HEK293 (cell line): ENCODE measurements around the gene SEC24B.

Experiments
- CTCF ChIA-PET: fragments of 350-600 bp; formaldehyde crosslinking; extraction: SDS; loops from one replicate; lab custom pipeline; 2021; ENCODE audit warnings: antibody characterized with exemption; lab: Yijun Ruan, JAX
- POLR2A ChIA-PET: fragments of 300-600 bp; formaldehyde crosslinking; extraction: SDS; loops from one replicate; lab custom pipeline; 2020; ENCODE audit warnings: antibody characterized with exemption, inconsistent platforms; lab: Yijun Ruan, JAX
- H3K27ac ChIP-seq: fragments of 200-500 bp; sonication (Bioruptor generic); 2 replicates; pipeline ENCODE4 v1.5.1; 2014; ENCODE audit warnings: low read depth, low read length, control low read depth, inconsistent platforms; ENCODE audit errors: extremely low read depth
- H3K36me3 ChIP-seq, 2 experiments: fragments of 200-500 bp in 1 of 2; sonication (Bioruptor generic) in 1 of 2; 1 replicate in 1 of 2; 2 replicates in 1 of 2; pipeline ENCODE4 v1.5.1; 2014 to 2017; ENCODE audit warnings: inconsistent platforms in 2 of 2, low read length in 2 of 2; ENCODE audit not compliant: control insufficient read depth in 2 of 2, insufficient read depth in 1 of 2
- H3K4me1 ChIP-seq: fragments of 200-500 bp; sonication (Bioruptor generic); 2 replicates; pipeline ENCODE4 v1.5.1; 2014; ENCODE audit warnings: mild to moderate bottlenecking, low read length, inconsistent platforms; ENCODE audit not compliant: control insufficient read depth, insufficient read depth
- H3K4me3 ChIP-seq: 2 replicates; pipeline ENCODE4 v1.5.1; 2011; ENCODE audit warnings: low read depth, mild to moderate bottlenecking, control low read depth, low read length, moderate library complexity
- H3K9me3 ChIP-seq: fragments of 200-500 bp; sonication (Bioruptor generic); 2 replicates; pipeline ENCODE4 v1.5.1; 2014; ENCODE audit warnings: low read depth, low read length, inconsistent platforms; ENCODE audit not compliant: control insufficient read depth, insufficient read depth
- BCL11B ChIP-seq: fragments of 450-650 bp; formaldehyde crosslinking; IDR thresholded peaks from 2 replicates; pipeline ENCODE4 v1.5.1; 2016; ENCODE audit warnings: low read depth, missing biosample characterization, missing genetic modification characterization
- KLF7 ChIP-seq: fragments of 450-650 bp; formaldehyde crosslinking; IDR thresholded peaks from 2 replicates; pipeline ENCODE4 v1.5.1; 2016; ENCODE audit warnings: missing biosample characterization, missing genetic modification characterization, borderline replicate concordance
- OSR2 ChIP-seq: fragments of 450-650 bp; formaldehyde crosslinking; IDR thresholded peaks from 2 replicates; pipeline ENCODE4 v1.5.1; 2016; ENCODE audit warnings: missing biosample characterization, missing genetic modification characterization
- ZBTB20 ChIP-seq: fragments of 450-650 bp; formaldehyde crosslinking; IDR thresholded peaks from 2 replicates; pipeline ENCODE4 v1.5.1; 2016; ENCODE audit warnings: missing biosample characterization, missing genetic modification characterization
- ZNF157 ChIP-seq: fragments of 450-650 bp; formaldehyde crosslinking; IDR thresholded peaks from 2 replicates; pipeline ENCODE4 v1.5.1; 2016; ENCODE audit warnings: missing biosample characterization, missing genetic modification characterization
- ZNF184 ChIP-seq: fragments of 450-650 bp; IDR thresholded peaks from 2 replicates; pipeline ENCODE4 v1.5.1; 2018; ENCODE audit warnings: missing biosample characterization, mild to moderate bottlenecking, missing genetic modification characterization
- ZNF2 ChIP-seq: fragments of 450-650 bp; formaldehyde crosslinking; IDR thresholded peaks from 2 replicates; pipeline ENCODE4 v1.5.1; 2016; ENCODE audit warnings: missing biosample characterization, missing genetic modification characterization
- ZNF202 ChIP-seq: fragments of 450-650 bp; formaldehyde crosslinking; IDR thresholded peaks from 2 replicates; pipeline ENCODE4 v1.5.1; 2016; ENCODE audit warnings: missing biosample characterization, missing genetic modification characterization, borderline replicate concordance
- ZNF221 ChIP-seq: fragments of 450-650 bp; formaldehyde crosslinking; IDR thresholded peaks from 2 replicates; pipeline ENCODE4 v1.5.1; 2017; ENCODE audit warnings: missing biosample characterization, missing genetic modification characterization, borderline replicate concordance
- ZNF24 ChIP-seq: fragments of 450-650 bp; formaldehyde crosslinking; IDR thresholded peaks from 2 replicates; pipeline ENCODE4 v1.5.1; 2016; ENCODE audit warnings: missing biosample characterization, missing genetic modification characterization
- ZNF302 ChIP-seq: fragments of 450-650 bp; formaldehyde crosslinking; IDR thresholded peaks from 2 replicates; pipeline ENCODE4 v1.5.1; 2016; ENCODE audit warnings: missing biosample characterization, missing genetic modification characterization, low read depth
- ZNF324 ChIP-seq: fragments of 450-650 bp; formaldehyde crosslinking; IDR thresholded peaks from 2 replicates; pipeline ENCODE4 v1.5.1; 2016; ENCODE audit warnings: missing biosample characterization, missing genetic modification characterization
- ZNF398 ChIP-seq: fragments of 450-650 bp; formaldehyde crosslinking; IDR thresholded peaks from 2 replicates; pipeline ENCODE4 v1.5.1; 2017; ENCODE audit warnings: missing biosample characterization, missing genetic modification characterization
- ZNF501 ChIP-seq: fragments of 450-650 bp; formaldehyde crosslinking; IDR thresholded peaks from 2 replicates; pipeline ENCODE4 v1.5.1; 2016; ENCODE audit warnings: missing biosample characterization, missing genetic modification characterization
- ZNF549 ChIP-seq: fragments of 450-650 bp; IDR thresholded peaks from 2 replicates; pipeline ENCODE4 v1.5.1; 2018; ENCODE audit warnings: missing biosample characterization, missing genetic modification characterization, mild to moderate bottlenecking, inconsistent platforms, moderate library complexity
- ZNF558 ChIP-seq: fragments of 450-650 bp; formaldehyde crosslinking; IDR thresholded peaks from 2 replicates; pipeline ENCODE4 v1.5.1; 2016; ENCODE audit warnings: missing biosample characterization, missing genetic modification characterization
- ZNF585B ChIP-seq: fragments of 450-650 bp; formaldehyde crosslinking; IDR thresholded peaks from 2 replicates; pipeline ENCODE4 v1.5.1; 2016; ENCODE audit warnings: missing biosample characterization, missing genetic modification characterization
- ZNF596 ChIP-seq: fragments of 450-650 bp; IDR thresholded peaks from 2 replicates; pipeline ENCODE4 v1.5.0; 2018; ENCODE audit warnings: missing biosample characterization, mild to moderate bottlenecking, missing genetic modification characterization, moderate library complexity
- ZNF624 ChIP-seq: fragments of 450-650 bp; formaldehyde crosslinking; IDR thresholded peaks from 2 replicates; pipeline ENCODE4 v1.5.1; 2017; ENCODE audit warnings: missing biosample characterization, missing genetic modification characterization
- ZNF660 ChIP-seq: fragments of 450-650 bp; IDR thresholded peaks from 2 replicates; pipeline ENCODE4 v1.5.1; 2018; ENCODE audit warnings: missing biosample characterization, mild to moderate bottlenecking, missing genetic modification characterization
- ZNF747 ChIP-seq: fragments of 450-650 bp; formaldehyde crosslinking; IDR thresholded peaks from 2 replicates; pipeline ENCODE4 v1.5.1; 2016; ENCODE audit warnings: missing biosample characterization, missing genetic modification characterization
- ZNF785 ChIP-seq: fragments of 450-650 bp; formaldehyde crosslinking; IDR thresholded peaks from 2 replicates; pipeline ENCODE4 v1.5.1; 2016; ENCODE audit warnings: missing biosample characterization, missing genetic modification characterization
- ZNF830 ChIP-seq: fragments of 450-650 bp; IDR thresholded peaks from 2 replicates; pipeline ENCODE4 v1.5.0; 2018; ENCODE audit warnings: missing biosample characterization, missing genetic modification characterization, low read depth, mild to moderate bottlenecking, moderate library complexity
- ZNF837 ChIP-seq: fragments of 450-650 bp; formaldehyde crosslinking; IDR thresholded peaks from 2 replicates; pipeline ENCODE4 v1.5.1; 2016; ENCODE audit warnings: missing biosample characterization, missing genetic modification characterization
- TF ChIP-seq, protein P1 (sequence below): fragments of 450-650 bp; formaldehyde crosslinking; IDR thresholded peaks from 2 replicates; pipeline ENCODE4 v1.5.1; 2016; ENCODE audit warnings: missing biosample characterization, missing genetic modification characterization
- TF ChIP-seq, protein P2 (sequence below): fragments of 450-650 bp; formaldehyde crosslinking; IDR thresholded peaks from 2 replicates; pipeline ENCODE4 v1.5.1; 2017; ENCODE audit warnings: missing biosample characterization, missing genetic modification characterization
- TF ChIP-seq, protein P3 (sequence below): fragments of 450-650 bp; formaldehyde crosslinking; conservative IDR thresholded peaks from 2 replicates; pipeline ENCODE4 v1.5.1; 2016; ENCODE audit warnings: low read depth, missing biosample characterization, missing genetic modification characterization
- TF ChIP-seq, protein P4 (sequence below): fragments of 450-650 bp; formaldehyde crosslinking; IDR thresholded peaks from 2 replicates; pipeline ENCODE4 v1.5.1; 2016; ENCODE audit warnings: missing biosample characterization, missing genetic modification characterization

SEC24B gene

DNA sequence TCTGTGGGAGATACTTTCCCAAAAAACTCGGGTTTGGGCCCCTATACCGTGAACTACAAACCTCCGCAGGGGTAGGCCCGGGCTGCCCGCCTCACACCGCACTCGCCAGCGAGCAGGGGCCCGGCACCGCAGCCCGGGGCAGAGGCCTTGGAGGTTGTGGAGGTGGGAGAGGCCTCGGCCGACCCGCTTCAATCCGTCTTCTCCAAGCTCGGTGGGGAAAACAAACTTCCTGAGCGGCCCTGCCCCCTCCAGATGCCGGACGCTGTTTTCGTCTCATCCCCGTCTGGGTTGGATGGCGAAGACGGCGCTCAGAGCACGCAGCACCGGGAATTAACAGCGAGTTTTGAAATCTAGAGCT, 126.0 kb downstream of the SEC24B start (continued):
- no peak for TF ChIP-seq ZNF830 (tag by site-specific recombination)
- no peak for TF ChIP-seq ZNF747 (tag by site-specific recombination)
- TF ChIP-seq ZNF202 (tag by site-specific recombination) = no peak
- no peak for TF ChIP-seq ZNF585B
- TF ChIP-seq ZBTB20 (tag by site-specific recombination) = peak; percentile 62; the same call in 1 of the 2 replicates
- TF ChIP-seq, all 188 proteins: peak for 6

- Histone ChIP-seq H3K27ac (peak within 1 kb of the TSS; percentile 82), H3K4me1 (peaks cover 6% of the 10 kb centered on the region; the same call in 1 of the 2 replicates)
- CTCF ChIA-PET = interaction anchor here (0.7 to 1.1 kb wide), 2 partner anchors 115 to 738 kb away, joined by 3 read pairs; no protein-coding TSS in a partner anchor
- TF ChIP-seq ZNF24 (tag by site-specific recombination) (no peak), ZNF837 (no peak), ZNF596 (tag by site-specific recombination) (0 out of 2 replicates have a peak, but pooled peaks have one; percentile 30), KLF7 (peak; percentile 38; the same call in 1 of the 2 replicates), ZNF558 (tag by site-specific recombination) (no peak), ZNF549 (tag by site-specific recombination) (no peak), ZNF324 (tag by site-specific recombination) (no peak), ZNF660 (tag by site-specific recombination) (peak; percentile 47), ZNF302 (tag by site-specific recombination) (no peak), ZNF398 (peak; percentile 22; the same call in 1 of the 2 replicates), ZNF624 (tag by site-specific recombination) (no peak), ZNF202 (tag by site-specific recombination) (no peak), ZNF221 (tag by site-specific recombination) (no peak), ZNF184 (tag by site-specific recombination) (0 out of 2 replicates have a peak, but pooled peaks have one; percentile 22), BCL11B (tag by site-specific recombination) (no peak), ZNF157 (tag by site-specific recombination) (no peak), ZNF785 (tag by site-specific recombination) (no peak), OSR2 (tag by site-specific recombination) (peak; percentile 40), ZNF2 (tag by site-specific recombination) (0 out of 2 replicates have a peak, but pooled peaks have one; percentile 4), ZNF501 (tag by site-specific recombination) (peak; percentile 53; the same call in 1 of the 2 replicates)
- TF ChIP-seq, protein P1, sequence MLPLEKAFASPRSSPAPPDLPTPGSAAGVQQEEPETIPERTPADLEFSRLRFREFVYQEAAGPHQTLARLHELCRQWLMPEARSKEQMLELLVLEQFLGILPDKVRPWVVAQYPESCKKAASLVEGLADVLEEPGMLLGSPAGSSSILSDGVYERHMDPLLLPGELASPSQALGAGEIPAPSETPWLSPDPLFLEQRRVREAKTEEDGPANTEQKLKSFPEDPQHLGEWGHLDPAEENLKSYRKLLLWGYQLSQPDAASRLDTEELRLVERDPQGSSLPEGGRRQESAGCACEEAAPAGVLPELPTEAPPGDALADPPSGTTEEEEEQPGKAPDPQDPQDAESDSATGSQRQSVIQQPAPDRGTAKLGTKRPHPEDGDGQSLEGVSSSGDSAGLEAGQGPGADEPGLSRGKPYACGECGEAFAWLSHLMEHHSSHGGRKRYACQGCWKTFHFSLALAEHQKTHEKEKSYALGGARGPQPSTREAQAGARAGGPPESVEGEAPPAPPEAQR = no peak
- TF ChIP-seq, protein P2, sequence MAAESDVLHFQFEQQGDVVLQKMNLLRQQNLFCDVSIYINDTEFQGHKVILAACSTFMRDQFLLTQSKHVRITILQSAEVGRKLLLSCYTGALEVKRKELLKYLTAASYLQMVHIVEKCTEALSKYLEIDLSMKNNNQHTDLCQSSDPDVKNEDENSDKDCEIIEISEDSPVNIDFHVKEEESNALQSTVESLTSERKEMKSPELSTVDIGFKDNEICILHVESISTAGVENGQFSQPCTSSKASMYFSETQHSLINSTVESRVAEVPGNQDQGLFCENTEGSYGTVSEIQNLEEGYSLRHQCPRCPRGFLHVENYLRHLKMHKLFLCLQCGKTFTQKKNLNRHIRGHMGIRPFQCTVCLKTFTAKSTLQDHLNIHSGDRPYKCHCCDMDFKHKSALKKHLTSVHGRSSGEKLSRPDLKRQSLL (tag by site-specific recombination) = peak; percentile 93
- TF ChIP-seq, protein P3, sequence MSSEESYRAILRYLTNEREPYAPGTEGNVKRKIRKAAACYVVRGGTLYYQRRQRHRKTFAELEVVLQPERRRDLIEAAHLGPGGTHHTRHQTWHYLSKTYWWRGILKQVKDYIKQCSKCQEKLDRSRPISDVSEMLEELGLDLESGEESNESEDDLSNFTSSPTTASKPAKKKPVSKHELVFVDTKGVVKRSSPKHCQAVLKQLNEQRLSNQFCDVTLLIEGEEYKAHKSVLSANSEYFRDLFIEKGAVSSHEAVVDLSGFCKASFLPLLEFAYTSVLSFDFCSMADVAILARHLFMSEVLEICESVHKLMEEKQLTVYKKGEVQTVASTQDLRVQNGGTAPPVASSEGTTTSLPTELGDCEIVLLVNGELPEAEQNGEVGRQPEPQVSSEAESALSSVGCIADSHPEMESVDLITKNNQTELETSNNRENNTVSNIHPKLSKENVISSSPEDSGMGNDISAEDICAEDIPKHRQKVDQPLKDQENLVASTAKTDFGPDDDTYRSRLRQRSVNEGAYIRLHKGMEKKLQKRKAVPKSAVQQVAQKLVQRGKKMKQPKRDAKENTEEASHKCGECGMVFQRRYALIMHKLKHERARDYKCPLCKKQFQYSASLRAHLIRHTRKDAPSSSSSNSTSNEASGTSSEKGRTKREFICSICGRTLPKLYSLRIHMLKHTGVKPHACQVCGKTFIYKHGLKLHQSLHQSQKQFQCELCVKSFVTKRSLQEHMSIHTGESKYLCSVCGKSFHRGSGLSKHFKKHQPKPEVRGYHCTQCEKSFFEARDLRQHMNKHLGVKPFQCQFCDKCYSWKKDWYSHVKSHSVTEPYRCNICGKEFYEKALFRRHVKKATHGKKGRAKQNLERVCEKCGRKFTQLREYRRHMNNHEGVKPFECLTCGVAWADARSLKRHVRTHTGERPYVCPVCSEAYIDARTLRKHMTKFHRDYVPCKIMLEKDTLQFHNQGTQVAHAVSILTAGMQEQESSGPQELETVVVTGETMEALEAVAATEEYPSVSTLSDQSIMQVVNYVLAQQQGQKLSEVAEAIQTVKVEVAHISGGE (tag by site-specific recombination) = peak; percentile 83
- TF ChIP-seq, protein P4, sequence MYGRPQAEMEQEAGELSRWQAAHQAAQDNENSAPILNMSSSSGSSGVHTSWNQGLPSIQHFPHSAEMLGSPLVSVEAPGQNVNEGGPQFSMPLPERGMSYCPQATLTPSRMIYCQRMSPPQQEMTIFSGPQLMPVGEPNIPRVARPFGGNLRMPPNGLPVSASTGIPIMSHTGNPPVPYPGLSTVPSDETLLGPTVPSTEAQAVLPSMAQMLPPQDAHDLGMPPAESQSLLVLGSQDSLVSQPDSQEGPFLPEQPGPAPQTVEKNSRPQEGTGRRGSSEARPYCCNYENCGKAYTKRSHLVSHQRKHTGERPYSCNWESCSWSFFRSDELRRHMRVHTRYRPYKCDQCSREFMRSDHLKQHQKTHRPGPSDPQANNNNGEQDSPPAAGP (tag by site-specific recombination) = no peak
Measured at GRCh38 chr4:109559983-109560686, 126.5 kb downstream of the SEC24B start, which contains the start of gene MCUB. MCUB (plus strand) TSS chr4:109560246; CDS start chr4:109560338, 92 bp downstream.

More at GRCh38 chr4:109559983-109560686, 126.5 kb downstream of the SEC24B start, which contains the start of gene MCUB:
- H3K36me3 ChIP-seq = no peaks in the 10 kb centered on the region
- POLR2A ChIA-PET = interaction anchor here (0.5 to 1.2 kb wide), 8 partner anchors 13 to 170 kb away, joined by 3 to 8 read pairs (median 4); partner anchors contain the start of genes CASP6, PLA2G12A and SEC24B
- H3K9me3 ChIP-seq = no peaks in the 10 kb centered on the region
- H3K4me3 ChIP-seq = peak within 1 kb of the TSS; percentile 65
